OCI-LY1 (cell line): ENCODE measurements around the gene APOF.

Experiments
- CTCF ChIP-seq: fragments of 200-600 bp; sonication (generic), shearing (Covaris generic); IDR thresholded peaks from 2 replicates; pipeline ENCODE4 v1.5.1; 2017; ENCODE audit warnings: mild to moderate bottlenecking, antibody characterized with exemption, low read length, moderate library complexity, mixed read lengths
- EZH2 ChIP-seq: fragments of 200-600 bp; sonication (generic), shearing (Covaris generic); IDR thresholded peaks from 2 replicates; pipeline ENCODE4 v1.8.0; 2017; ENCODE audit warnings: borderline replicate concordance, mixed run types, mild to moderate bottlenecking, antibody characterized with exemption, low read length, moderate library complexity, mixed read lengths

- TF ChIP-seq CTCF: no peak; the same call in 1 of the 2 replicates
- TF ChIP-seq EZH2: no peak
Observed at GRCh38 chr12:56315622-56316473, 46.8 kb downstream of the APOF start, which contains the start of gene CNPY2.
